CD8-positive, alpha-beta memory T cell (primary cell): Measurements from ENCODE around the gene AVPR2. TPM values are rescaled to one million over a fixed set of nuclear protein-coding genes. Genes with fewer than 3 reads are reported as not detected.

Source experiments
- CTCF ChIA-PET: fragments of 350-600 bp; sonication (Branson Sonifier 250); formaldehyde crosslinking; loops from one replicate; lab custom pipeline; 2021; ENCODE audit warnings: antibody characterized with exemption; lab: Charles Lee
- POLR2A ChIA-PET: fragments of 350-600 bp; sonication (Branson Sonifier 250); formaldehyde crosslinking; loops from one replicate; lab custom pipeline; 2021; ENCODE audit warnings: antibody characterized with exemption; lab: Charles Lee
- DNase-seq, 5 donors: peaks; one replicate each; pipeline versions ENCODE4 v3.0.0 to v3.0.0-alpha.2; 2020 to 2022; ENCODE audit warnings: mixed read lengths in 1 of 5
- H3K27ac ChIP-seq: one replicate; pipeline ENCODE4 v1.7.0; 2013; ENCODE audit warnings: low read depth, mild to moderate bottlenecking, low read length, moderate library complexity
- H3K27me3 ChIP-seq: 2 replicates; pipeline ENCODE4 v1.7.0; 2013; ENCODE audit warnings: low read length, mild to moderate bottlenecking; ENCODE audit not compliant: insufficient read depth, poor library complexity, severe bottlenecking
- H3K36me3 ChIP-seq: 2 replicates; pipeline ENCODE4 v1.7.0; 2013; ENCODE audit warnings: mild to moderate bottlenecking, low read length, moderate library complexity; ENCODE audit not compliant: insufficient read depth
- H3K4me1 ChIP-seq: 2 replicates; pipeline ENCODE4 v1.7.0; 2013; ENCODE audit warnings: mild to moderate bottlenecking, low read length, moderate library complexity; ENCODE audit not compliant: insufficient read depth
- H3K4me3 ChIP-seq: 2 replicates; pipeline ENCODE4 v1.7.0; 2013; ENCODE audit warnings: mild to moderate bottlenecking, low read length
- H3K9me3 ChIP-seq: 2 replicates; pipeline ENCODE4 v1.7.0; 2013; ENCODE audit warnings: mild to moderate bottlenecking, low read length
- H3K27ac Mint-ChIP-seq, 8 donors: one replicate each; pipeline ENCODE4 v1.8.0; 2020 to 2021; ENCODE audit warnings: mixed read lengths in 8 of 8, mild to moderate bottlenecking in 6 of 8, inconsistent platforms in 3 of 8, moderate library complexity in 3 of 8
- H3K27me3 Mint-ChIP-seq, 2 donors: one replicate each; pipeline ENCODE4 v1.8.0; 2020 to 2021; ENCODE audit warnings: mixed read lengths in 2 of 2, mild to moderate bottlenecking in 1 of 2, moderate library complexity in 1 of 2
- H3K36me3 Mint-ChIP-seq, 3 donors: one replicate each; pipeline ENCODE4 v1.8.0; 2020 to 2021; ENCODE audit warnings: mixed read lengths in 3 of 3, inconsistent platforms in 1 of 3, mild to moderate bottlenecking in 1 of 3
- H3K4me1 Mint-ChIP-seq, 3 donors: one replicate each; pipeline ENCODE4 v1.8.0; 2020 to 2021; ENCODE audit warnings: mixed read lengths in 3 of 3, inconsistent platforms in 1 of 3, mild to moderate bottlenecking in 1 of 3
- H3K4me3 Mint-ChIP-seq, 7 donors: one replicate each; pipeline ENCODE4 v1.8.0; 2020 to 2021; ENCODE audit warnings: mixed read lengths in 7 of 7, mild to moderate bottlenecking in 6 of 7, moderate library complexity in 4 of 7, inconsistent platforms in 2 of 7
- H3K9me3 Mint-ChIP-seq, 5 donors: one replicate each; pipeline ENCODE4 v1.8.0; 2020 to 2022; ENCODE audit warnings: mixed read lengths in 5 of 5, mild to moderate bottlenecking in 3 of 5, moderate library complexity in 2 of 5, inconsistent platforms in 1 of 5
- polyA plus RNA-seq: library from polyadenylated mRNA; unstranded; fragments of 300-500 nt; fragmentation: Illumina TruSeq; gene quantifications from one replicate; pipeline ENCODE4 v1.2.3, GENCODE V29; 2021
- total RNA-seq, 2 experiments: library from RNA; stranded (reverse); gene quantifications; one replicate each; pipeline ENCODE4 v1.2.3, GENCODE V29; 2021

Gene AVPR2
- total and polyA plus RNA-seq, 3 experiments from 2014 or later: not detected

- H3K4me1 ChIP-seq: no peaks in the 10 kb centered on the region
- Mint-ChIP-seq H3K27ac (peak overlapping the region in 1 of 8 donors; percentile 37), H3K4me3 (no peak overlapping the region), H3K27me3 (peaks cover 25 to 28% of the 10 kb centered on the region in 2 donors), H3K36me3 (peaks cover 0 to 3% (median 0%) of the 10 kb centered on the region in 3 donors), H3K4me1 (peaks cover 5 to 11% (median 10%) of the 10 kb centered on the region in 3 donors), H3K9me3 (no peaks in the 10 kb centered on the region)
- H3K4me3 ChIP-seq: no peak overlapping the region
- CTCF ChIA-PET: no interaction called here
- H3K36me3 ChIP-seq: no peaks in the 10 kb centered on the region
- POLR2A ChIA-PET: no interaction called here
- DNase-seq: no peak
- H3K9me3 ChIP-seq: no peaks in the 10 kb centered on the region
- H3K27ac ChIP-seq: no peak overlapping the region
- H3K27me3 ChIP-seq: no peaks in the 10 kb centered on the region
Measured at GRCh38 chrX:153874366-153875125, 29.9 kb upstream of the AVPR2 start.

- Histone ChIP-seq H3K9me3 (no peaks in the 10 kb centered on the region), H3K4me1 (no peaks in the 10 kb centered on the region), H3K27ac (no peak overlapping the region), H3K4me3 (no peak overlapping the region), H3K27me3 (no peaks in the 10 kb centered on the region), H3K36me3 (no peaks in the 10 kb centered on the region)
- H3K27me3 Mint-ChIP-seq: peaks cover 26 to 28% of the 10 kb centered on the region in 2 donors
- H3K27ac Mint-ChIP-seq: no peak overlapping the region
- peaks cover 5 to 11% (median 10%) of the 10 kb centered on the region in 3 donors for H3K4me1 Mint-ChIP-seq
- CTCF ChIA-PET: no interaction called here
- DNase-seq: peak; percentile 52 to 79 (median 63)
- H3K36me3 Mint-ChIP-seq: peaks cover 0 to 3% (median 0%) of the 10 kb centered on the region in 3 donors
- peak overlapping the region in 1 of 7 donors; percentile 56 for H3K4me3 Mint-ChIP-seq
- POLR2A ChIA-PET: no interaction called here
- no peaks in the 10 kb centered on the region for H3K9me3 Mint-ChIP-seq
Measured at GRCh38 chrX:153875391-153876111, 28.9 kb upstream of the AVPR2 start.

- Mint-ChIP-seq H3K36me3 (peaks cover 0 to 3% (median 0%) of the 10 kb centered on the region in 3 donors), H3K4me3 (no peak overlapping the region)
- POLR2A ChIA-PET: no interaction called here
Measured at GRCh38 chrX:153876112-153876491, 28.4 kb upstream of the AVPR2 start.

GRCh38 chrX:153877571-153878261, 26.8 kb upstream of the AVPR2 start:
- Histone ChIP-seq H3K4me3 (no peak overlapping the region), H3K36me3 (no peaks in the 10 kb centered on the region), H3K27ac (no peak overlapping the region), H3K27me3 (no peaks in the 10 kb centered on the region), H3K9me3 (no peaks in the 10 kb centered on the region), H3K4me1 (no peaks in the 10 kb centered on the region)
- CTCF ChIA-PET: interaction anchor here (1.1 to 1.5 kb wide), 2 partner anchors 31 to 115 kb away, joined by 3 read pairs; no protein-coding TSS in a partner anchor
- peaks cover 0 to 3% (median 3%) of the 10 kb centered on the region in 3 donors for H3K36me3 Mint-ChIP-seq
- no peak for DNase-seq
- H3K4me1 Mint-ChIP-seq: peaks cover 5 to 11% (median 11%) of the 10 kb centered on the region in 3 donors
- no peak overlapping the region for H3K27ac Mint-ChIP-seq
- POLR2A ChIA-PET: no interaction called here
- H3K4me3 Mint-ChIP-seq: no peak overlapping the region
- H3K27me3 Mint-ChIP-seq: peaks cover 24 to 34% of the 10 kb centered on the region in 2 donors
- no peaks in the 10 kb centered on the region for H3K9me3 Mint-ChIP-seq

More at GRCh38 chrX:153876112-153876491, 28.4 kb upstream of the AVPR2 start:
- Histone ChIP-seq H3K27me3 (no peaks in the 10 kb centered on the region), H3K36me3 (no peaks in the 10 kb centered on the region), H3K4me3 (no peak overlapping the region), H3K9me3 (no peaks in the 10 kb centered on the region), H3K27ac (no peak overlapping the region), H3K4me1 (no peaks in the 10 kb centered on the region)
- peaks cover 5 to 11% (median 10%) of the 10 kb centered on the region in 3 donors for H3K4me1 Mint-ChIP-seq
- DNase-seq: no peak
- H3K9me3 Mint-ChIP-seq: no peaks in the 10 kb centered on the region
- H3K27ac Mint-ChIP-seq: no peak overlapping the region
- CTCF ChIA-PET: no interaction called here
- H3K27me3 Mint-ChIP-seq: peaks cover 26 to 30% of the 10 kb centered on the region in 2 donors

GRCh38 chrX:153878345-153878744, 26.1 kb upstream of the AVPR2 start:
- Histone ChIP-seq H3K27ac (no peak overlapping the region), H3K27me3 (no peaks in the 10 kb centered on the region), H3K9me3 (no peaks in the 10 kb centered on the region), H3K4me3 (no peak overlapping the region), H3K4me1 (no peaks in the 10 kb centered on the region), H3K36me3 (no peaks in the 10 kb centered on the region)
- Mint-ChIP-seq H3K4me3 (no peak overlapping the region), H3K27me3 (peaks cover 24 to 39% of the 10 kb centered on the region in 2 donors), H3K4me1 (peaks cover 5 to 11% (median 11%) of the 10 kb centered on the region in 3 donors), H3K9me3 (no peaks in the 10 kb centered on the region), H3K36me3 (peaks cover 0 to 3% (median 3%) of the 10 kb centered on the region in 3 donors), H3K27ac (no peak overlapping the region)
- no peak for DNase-seq
- ChIA-PET POLR2A (no interaction called here), CTCF (interaction anchor here (1.1 to 1.5 kb wide), 2 partner anchors 31 to 116 kb away, joined by 3 read pairs; no protein-coding TSS in a partner anchor)

GRCh38 chrX:153878969-153879653, 25.4 kb upstream of the AVPR2 start:
- Histone ChIP-seq H3K4me1 (no peaks in the 10 kb centered on the region), H3K9me3 (no peaks in the 10 kb centered on the region), H3K27ac (no peak overlapping the region), H3K27me3 (peaks cover 5% of the 10 kb centered on the region), H3K4me3 (no peak overlapping the region), H3K36me3 (no peaks in the 10 kb centered on the region)
- H3K36me3 Mint-ChIP-seq: peaks cover 0 to 3% (median 3%) of the 10 kb centered on the region in 3 donors
- H3K27ac Mint-ChIP-seq: no peak overlapping the region
- H3K9me3 Mint-ChIP-seq: no peaks in the 10 kb centered on the region
- H3K27me3 Mint-ChIP-seq: peaks cover 24 to 40% of the 10 kb centered on the region in 2 donors
- H3K4me3 Mint-ChIP-seq: peak overlapping the region in 1 of 7 donors; percentile 65
- ChIA-PET POLR2A (no interaction called here), CTCF (interaction anchor here (1.5 kb wide), 1 partner anchor 117 kb away, joined by 3 read pairs; no protein-coding TSS in a partner anchor)
- no peak for DNase-seq
- H3K4me1 Mint-ChIP-seq: peaks cover 5 to 11% (median 11%) of the 10 kb centered on the region in 3 donors

- Mint-ChIP-seq H3K4me1 (peaks cover 5 to 13% (median 12%) of the 10 kb centered on the region in 3 donors), H3K27ac (no peak overlapping the region), H3K4me3 (no peak overlapping the region), H3K36me3 (peaks cover 0 to 3% (median 0%) of the 10 kb centered on the region in 3 donors), H3K27me3 (peaks cover 30 to 46% of the 10 kb centered on the region in 2 donors), H3K9me3 (no peaks in the 10 kb centered on the region)
- Histone ChIP-seq H3K36me3 (no peaks in the 10 kb centered on the region), H3K4me3 (no peak overlapping the region), H3K27me3 (peaks cover 12% of the 10 kb centered on the region), H3K4me1 (peaks cover under 1% of the 10 kb centered on the region), H3K9me3 (no peaks in the 10 kb centered on the region), H3K27ac (no peak overlapping the region)
- CTCF ChIA-PET: no interaction called here
- POLR2A ChIA-PET: no interaction called here
- DNase-seq: no peak
Measured at GRCh38 chrX:153879741-153880439, 24.6 kb upstream of the AVPR2 start.
